ENCODE measurements around the gene TMEM170A. TPM values are rescaled to one million over a fixed set of nuclear protein-coding genes. Genes with fewer than 3 reads are reported as not detected.

TMEM170A gene
- total RNA-seq, 1 donor from 2014 or later, result 29.1 TPM

GRCh38 chr16:75477680-75478473, 13.4 kb upstream of the TMEM170A start:
- H3K27me3 ChIP-seq (ENCODE audit: control insufficient read depth, insufficient read depth, low read length), result no peaks in the 10 kb centered on the region
- no peak for DNase-seq (ENCODE audit: low read depth)
- no peak for TF ChIP-seq CTCF (IDR thresholded peaks at IDR 0.05; ENCODE audit: insufficient read depth, low read length, poor library complexity, severe bottlenecking)
- no peaks in the 10 kb centered on the region for H3K36me3 ChIP-seq (ENCODE audit: control insufficient read depth, insufficient read depth, low read length)
- no peak overlapping the region for H3K4me3 ChIP-seq (ENCODE audit: low read depth, low read length)

GRCh38 chr16:75476817-75477216, 12.3 kb upstream of the TMEM170A start:
- H3K27me3 ChIP-seq (ENCODE audit: control insufficient read depth, insufficient read depth, low read length), result no peaks in the 10 kb centered on the region
- TF ChIP-seq CTCF (IDR thresholded peaks at IDR 0.05; ENCODE audit: insufficient read depth, low read length, poor library complexity, severe bottlenecking), result no peak
- H3K36me3 ChIP-seq (ENCODE audit: control insufficient read depth, insufficient read depth, low read length), result no peaks in the 10 kb centered on the region
- DNase-seq (ENCODE audit: low read depth), result peak; percentile 69
- no peak overlapping the region for H3K4me3 ChIP-seq (ENCODE audit: low read depth, low read length)

- no peak for TF ChIP-seq CTCF (IDR thresholded peaks at IDR 0.05; ENCODE audit: insufficient read depth, low read length, poor library complexity, severe bottlenecking)
- DNase-seq (ENCODE audit: low read depth), result no peak
- H3K36me3 ChIP-seq (ENCODE audit: control insufficient read depth, insufficient read depth, low read length), result no peaks in the 10 kb centered on the region
- H3K4me3 ChIP-seq (ENCODE audit: low read depth, low read length), result no peak overlapping the region
- no peaks in the 10 kb centered on the region for H3K27me3 ChIP-seq (ENCODE audit: control insufficient read depth, insufficient read depth, low read length)
Observed at GRCh38 chr16:75475420-75475847, 10.9 kb upstream of the TMEM170A start.

- DNase-seq (ENCODE audit: low read depth), result no peak
- Histone ChIP-seq H3K27me3 (ENCODE audit: control insufficient read depth, insufficient read depth, low read length) (no peaks in the 10 kb centered on the region), H3K36me3 (ENCODE audit: control insufficient read depth, insufficient read depth, low read length) (no peaks in the 10 kb centered on the region), H3K4me3 (ENCODE audit: low read depth, low read length) (no peak overlapping the region)
- TF ChIP-seq CTCF (IDR thresholded peaks at IDR 0.05; ENCODE audit: insufficient read depth, low read length, poor library complexity, severe bottlenecking), result no peak
Observed at GRCh38 chr16:75472908-75473877, 8.7 kb upstream of the TMEM170A start.

- H3K4me3 ChIP-seq (ENCODE audit: low read depth, low read length), result no peak overlapping the region
- no peaks in the 10 kb centered on the region for H3K36me3 ChIP-seq (ENCODE audit: control insufficient read depth, insufficient read depth, low read length)
- DNase-seq (ENCODE audit: low read depth), result no peak
Observed at GRCh38 chr16:75471723-75472633, 7.5 kb upstream of the TMEM170A start.

More at GRCh38 chr16:75471723-75472633, 7.5 kb upstream of the TMEM170A start:
- H3K27me3 ChIP-seq (ENCODE audit: control insufficient read depth, insufficient read depth, low read length), result no peaks in the 10 kb centered on the region
- TF ChIP-seq CTCF (IDR thresholded peaks at IDR 0.05; ENCODE audit: insufficient read depth, low read length, poor library complexity, severe bottlenecking), result peak; percentile 80

Data from kidney epithelial cell (primary cell).